Testis (tissue), 2 donors: ENCODE data around the gene MAN1A2.

Experiments used
- POLR2A ChIP-seq: fragments of 450-650 bp; IDR thresholded peaks from one replicate; pipeline ENCODE4 v1.6.1; 2017; ENCODE audit warnings: antibody characterized with exemption, mild to moderate bottlenecking, moderate library complexity
- TF ChIP-seq, protein P1 (sequence below), 3 experiments: fragments of 450-650 bp in 2 of 3; fragments of 200-600 bp in 1 of 3; sonication (generic) in 1 of 3; IDR thresholded peaks; one replicate each; pipeline ENCODE4 v1.5.1; 2016 to 2019; ENCODE audit warnings: antibody characterized with exemption in 3 of 3, mild to moderate bottlenecking in 2 of 3, moderate library complexity in 1 of 3

DNA sequence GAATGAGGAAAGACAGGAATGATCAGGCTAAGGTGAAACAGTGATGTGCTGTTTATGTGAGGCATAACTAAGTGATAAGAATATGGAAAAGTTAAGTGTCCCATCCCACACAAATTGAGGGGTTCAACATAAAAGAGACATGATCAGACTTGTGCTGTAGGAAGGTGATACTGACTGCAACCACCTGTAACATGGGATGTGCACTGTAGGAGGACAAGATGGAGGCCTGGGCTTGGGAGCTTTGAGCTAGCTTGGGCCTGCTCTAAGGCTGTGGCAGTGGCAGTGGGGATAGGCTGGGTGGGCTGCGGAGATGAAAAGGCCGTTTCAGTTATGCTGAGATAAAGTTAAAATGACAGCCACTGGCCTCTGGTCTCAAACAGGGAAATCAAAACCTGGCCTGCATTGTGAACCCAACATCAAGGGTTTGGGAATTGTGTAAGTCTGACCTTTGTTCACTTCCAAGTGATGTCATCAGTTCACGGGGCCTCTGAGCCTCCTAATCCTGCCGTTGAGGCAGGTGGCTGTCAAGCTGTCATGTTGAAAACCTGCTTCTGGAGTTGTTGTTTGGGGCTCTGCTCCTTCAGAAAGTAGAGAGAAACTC is 177.4 kb downstream of the MAN1A2 start:
- TF ChIP-seq POLR2A = no peak
- TF ChIP-seq, protein P1, sequence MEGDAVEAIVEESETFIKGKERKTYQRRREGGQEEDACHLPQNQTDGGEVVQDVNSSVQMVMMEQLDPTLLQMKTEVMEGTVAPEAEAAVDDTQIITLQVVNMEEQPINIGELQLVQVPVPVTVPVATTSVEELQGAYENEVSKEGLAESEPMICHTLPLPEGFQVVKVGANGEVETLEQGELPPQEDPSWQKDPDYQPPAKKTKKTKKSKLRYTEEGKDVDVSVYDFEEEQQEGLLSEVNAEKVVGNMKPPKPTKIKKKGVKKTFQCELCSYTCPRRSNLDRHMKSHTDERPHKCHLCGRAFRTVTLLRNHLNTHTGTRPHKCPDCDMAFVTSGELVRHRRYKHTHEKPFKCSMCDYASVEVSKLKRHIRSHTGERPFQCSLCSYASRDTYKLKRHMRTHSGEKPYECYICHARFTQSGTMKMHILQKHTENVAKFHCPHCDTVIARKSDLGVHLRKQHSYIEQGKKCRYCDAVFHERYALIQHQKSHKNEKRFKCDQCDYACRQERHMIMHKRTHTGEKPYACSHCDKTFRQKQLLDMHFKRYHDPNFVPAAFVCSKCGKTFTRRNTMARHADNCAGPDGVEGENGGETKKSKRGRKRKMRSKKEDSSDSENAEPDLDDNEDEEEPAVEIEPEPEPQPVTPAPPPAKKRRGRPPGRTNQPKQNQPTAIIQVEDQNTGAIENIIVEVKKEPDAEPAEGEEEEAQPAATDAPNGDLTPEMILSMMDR (IDR thresholded peaks at IDR 0.05) = no peak
